ENCODE results near the gene BPIFB6. TPM values are rescaled to one million over a fixed set of nuclear protein-coding genes. Genes with fewer than 3 reads are reported as not detected.

The BPIFB6 gene
- total and polyA plus RNA-seq, 10 of the 15 experiments (the other 5 are each of a cell fraction or from before 2014, with no cell fraction given) = not detected

GRCh38 chr20:33042983-33043730 lies 11.7 kb downstream of the BPIFB6 start:
- ChIA-PET POLR2A (no interaction called here), RAD21 (ENCODE audit: unreplicated experiment) (no interaction called here), CTCF (no interaction called here), SMC1A (ENCODE audit: uncharacterized antibody, unreplicated experiment) (no interaction called here)
- H3K4me2 ChIP-seq (ENCODE audit: control insufficient read depth, insufficient read depth) = no peak overlapping the region
- in situ Hi-C loops (cut with MboI) = no loop called here
- intact Hi-C loops (cut with micrococcal nuclease; ENCODE audit: unreplicated experiment) = no loop called here
- no peaks in the 10 kb centered on the region; a peak in 1 of 4 replicates for H3K27me3 ChIP-seq (replicated peaks in 1 of 2; ENCODE audit: control insufficient read depth in 2 of 2, insufficient read depth in 2 of 2, low read length in 1 of 2)
- H3K4me3 ChIP-seq = no peak overlapping the region
- FAIRE-seq = no peak
- no peak overlapping the region for H3K27ac ChIP-seq (ENCODE audit: control insufficient read depth, insufficient read depth)
- H4K20me1 ChIP-seq (ENCODE audit: control insufficient read depth, insufficient read depth) = no peaks in the 10 kb centered on the region
- H3K36me3 ChIP-seq (ENCODE audit: control insufficient read depth in 2 of 2, insufficient read depth in 2 of 2, low read length in 1 of 2) = no peaks in the 10 kb centered on the region
- no peaks in the 10 kb centered on the region; the same call in 2 of the 3 replicates for H3K9me3 ChIP-seq (replicated peaks; ENCODE audit: control insufficient read depth, insufficient read depth, low read length)
- no peak for ATAC-seq
- no peak for DNase-seq (ENCODE audit: low read depth, low spot score)
- H3K79me2 ChIP-seq (ENCODE audit: control insufficient read depth, insufficient read depth, low read length) = no peaks in the 10 kb centered on the region
- no peaks in the 10 kb centered on the region for H3K4me1 ChIP-seq (ENCODE audit: control insufficient read depth, insufficient read depth, low read length)
- no TSS peak for BruUV-seq (replicated peaks)
- H2AFZ ChIP-seq (ENCODE audit: control insufficient read depth, low read depth, low read length) = no peak overlapping the region
- no peak overlapping the region for H3K9ac ChIP-seq (ENCODE audit: control insufficient read depth, insufficient read depth, low read length)
- WGBS (ENCODE audit: insufficient coverage, insufficient replicate concordance, low lambda C conversion rate, missing lambda C conversion rate) = 29% methylated on average over 2 of the region's 2 CpGs
- TF ChIP-seq CHD2 (IDR thresholded peaks at IDR 0.05; ENCODE audit: borderline replicate concordance, low read depth, low read length) (no peak), BCLAF1 (IDR thresholded peaks at IDR 0.05) (no peak), ZBTB40 (IDR thresholded peaks at IDR 0.05; ENCODE audit: borderline replicate concordance) (no peak), EGR1 (IDR thresholded peaks at IDR 0.05; ENCODE audit: borderline replicate concordance in 1 of 2, low read depth in 2 of 2, low read length in 2 of 2) (no peak), ETV6 (conservative IDR thresholded peaks at IDR 0.05 in 1 of 2, IDR thresholded peaks at IDR 0.05 in 1 of 2; ENCODE audit: borderline replicate concordance in 1 of 2, low read depth in 1 of 2) (no peak), FOXK2 (IDR thresholded peaks at IDR 0.05) (no peak), RELB (IDR thresholded peaks at IDR 0.05; ENCODE audit: low read depth) (no peak), MLLT1 (IDR thresholded peaks at IDR 0.05) (no peak), RAD51 (IDR thresholded peaks at IDR 0.05) (no peak)

Measured in GM12878 (cell line).